IMR-90 (cell line): ENCODE measurements around the gene PRMT5. TPM values are rescaled to one million over a fixed set of nuclear protein-coding genes. Genes with fewer than 3 reads are reported as not detected.

Experiments used
- ATAC-seq: fragments of 200-7000 bp; cut with Tn5 transposase; 2 replicates; pipeline ENCODE4 v1.9.1; 2020; ENCODE audit warnings: low read depth, mild to moderate bottlenecking, moderate library complexity
- BruUV-seq: library from RNA; stranded (reverse); fragments of 400-500 nt; replicated peaks from 2 replicates; lab custom pipeline; 2021; lab: Mats Ljungman, UMichigan
- CTCF ChIA-PET: fragments of 300-600 bp; formaldehyde crosslinking; extraction: SDS; loops from one replicate; lab custom pipeline; 2021; ENCODE audit warnings: antibody characterized with exemption; lab: Yijun Ruan, JAX
- POLR2A ChIA-PET: fragments of 300-600 bp; sonication (Branson Sonifier 250); formaldehyde crosslinking; loops from one replicate; lab custom pipeline; 2022; ENCODE audit warnings: antibody characterized with exemption; ENCODE audit not compliant: unreplicated experiment; lab: Charles Lee
- DNase-seq: peaks from one replicate; pipeline ENCODE4 v3.0.0; 2013
- H2AFZ ChIP-seq: replicated peaks from 2 replicates; pipeline ENCODE3; 2013; ENCODE audit warnings: low read length, mild to moderate bottlenecking; ENCODE audit not compliant: poor library complexity
- H2AK5ac ChIP-seq: 2 replicates; pipeline ENCODE4 v1.6.1; 2013; ENCODE audit warnings: low read depth, low read length, inconsistent platforms
- H2AK9ac ChIP-seq: replicated peaks from 2 replicates; pipeline ENCODE3; 2013; ENCODE audit warnings: mild to moderate bottlenecking, low read depth, low read length, moderate library complexity; ENCODE audit not compliant: poor library complexity
- H2BK120ac ChIP-seq: 2 replicates; pipeline ENCODE4 v1.6.1; 2013; ENCODE audit warnings: low read depth, low read length, inconsistent platforms
- H2BK15ac ChIP-seq: 3 replicates; pipeline ENCODE4 v1.6.1; 2013; ENCODE audit warnings: low read depth, low read length, inconsistent platforms
- H2BK20ac ChIP-seq: 2 replicates; pipeline ENCODE4 v1.6.1; 2013; ENCODE audit warnings: low read depth, mild to moderate bottlenecking, inconsistent platforms, low read length, moderate library complexity
- H2BK5ac ChIP-seq: 2 replicates; pipeline ENCODE4 v1.6.1; 2013; ENCODE audit warnings: mild to moderate bottlenecking, low read depth, low read length, inconsistent platforms; ENCODE audit not compliant: poor library complexity, severe bottlenecking
- H3K14ac ChIP-seq: replicated peaks from 2 replicates; pipeline ENCODE4 v1.6.1; 2013; ENCODE audit warnings: low read depth, low read length, inconsistent platforms
- H3K18ac ChIP-seq: 2 replicates; pipeline ENCODE4 v1.6.1; 2013; ENCODE audit warnings: low read depth, low read length, control low read depth
- H3K23ac ChIP-seq: 2 replicates; pipeline ENCODE4 v1.6.1; 2013; ENCODE audit warnings: low read depth, low read length, inconsistent platforms
- H3K27ac ChIP-seq: 2 replicates; pipeline ENCODE4 v1.5.1; 2013; ENCODE audit warnings: mild to moderate bottlenecking, control low read depth, low read length; ENCODE audit not compliant: insufficient read depth
- H3K27me3 ChIP-seq: 2 replicates; pipeline ENCODE4 v1.6.1; 2013; ENCODE audit warnings: low read length; ENCODE audit not compliant: control insufficient read depth, insufficient read depth
- H3K36me3 ChIP-seq: 2 replicates; pipeline ENCODE4 v1.6.1; 2013; ENCODE audit warnings: low read length, mixed read lengths; ENCODE audit not compliant: control insufficient read depth, insufficient read depth
- H3K4ac ChIP-seq: 2 replicates; pipeline ENCODE4 v1.6.1; 2013; ENCODE audit warnings: low read depth, low read length, inconsistent platforms
- H3K4me1 ChIP-seq: 2 replicates; pipeline ENCODE4 v1.6.1; 2013; ENCODE audit warnings: low read length, mixed read lengths; ENCODE audit not compliant: control insufficient read depth, insufficient read depth
- H3K4me2 ChIP-seq: 2 replicates; pipeline ENCODE4 v1.6.1; 2013; ENCODE audit warnings: low read depth, mild to moderate bottlenecking, control low read depth, low read length, moderate library complexity
- H3K4me3 ChIP-seq: 2 replicates; pipeline ENCODE4 v1.5.1; 2013; ENCODE audit warnings: low read depth, mild to moderate bottlenecking, control low read depth, low read length, moderate library complexity; ENCODE audit not compliant: insufficient read depth
- H3K56ac ChIP-seq: 2 replicates; pipeline ENCODE4 v1.6.1; 2013; ENCODE audit warnings: low read length, inconsistent platforms; ENCODE audit not compliant: insufficient read depth; ENCODE audit errors: extremely low read depth
- H3K79me1 ChIP-seq, 2 experiments: 2 replicates each; pipeline ENCODE4 v1.6.1; 2013; ENCODE audit warnings: low read length in 2 of 2, inconsistent platforms in 1 of 2, low read depth in 1 of 2
- H3K9ac ChIP-seq: 2 replicates; pipeline ENCODE4 v1.6.1; 2013; ENCODE audit warnings: low read depth, low read length, control low read depth
- H3K9me1 ChIP-seq: 2 replicates; pipeline ENCODE4 v1.6.1; 2013; ENCODE audit warnings: low read length, inconsistent platforms; ENCODE audit not compliant: insufficient read depth
- H3K9me3 ChIP-seq: 2 replicates; pipeline ENCODE4 v1.6.1; 2013; ENCODE audit warnings: low read length; ENCODE audit not compliant: control insufficient read depth, insufficient read depth
- H4K20me1 ChIP-seq: 2 replicates; pipeline ENCODE4 v1.6.1; 2013; ENCODE audit warnings: low read length, inconsistent platforms; ENCODE audit not compliant: insufficient read depth
- H4K5ac ChIP-seq: 2 replicates; pipeline ENCODE4 v1.6.1; 2013; ENCODE audit warnings: mild to moderate bottlenecking, low read depth, low read length, control low read depth
- H4K8ac ChIP-seq, 2 experiments: 2 replicates each; pipeline ENCODE4 v1.6.1; 2013; ENCODE audit warnings: low read depth in 2 of 2, low read length in 2 of 2, control low read depth in 1 of 2, inconsistent platforms in 1 of 2
- H4K91ac ChIP-seq: 2 replicates; pipeline ENCODE4 v1.6.1; 2013; ENCODE audit warnings: low read depth, low read length, inconsistent platforms; ENCODE audit not compliant: insufficient read depth
- MAFK ChIP-seq: IDR thresholded peaks from 2 replicates; pipeline ENCODE4 v1.6.1; 2012; ENCODE audit warnings: low read depth, low read length, improper control_type of control experiment
- NFE2L2 ChIP-seq: fragments of 150-350 bp; IDR thresholded peaks from 2 replicates; pipeline ENCODE4 v1.6.1; 2016; ENCODE audit warnings: low read depth, mild to moderate bottlenecking, low read length
- POLR2A ChIP-seq: IDR thresholded peaks from 2 replicates; pipeline ENCODE4 v1.6.1; 2012; ENCODE audit warnings: mild to moderate bottlenecking, low read depth, low read length
- RAD21 ChIP-seq: IDR thresholded peaks from 2 replicates; pipeline ENCODE4 v1.6.1; 2012; ENCODE audit warnings: low read length, improper control_type of control experiment
- WGBS, 2 experiments: methylation state at CpG; one replicate each; pipeline versions ENCODE4 v1.1.5 to v1.1.7; 2013; ENCODE audit warnings: missing lambda C conversion rate in 2 of 2; ENCODE audit not compliant: insufficient read length in 1 of 2; ENCODE audit errors: extremely low coverage in 2 of 2; 5-methylcytosine and 5-hydroxymethylcytosine counted together
- dilution Hi-C: fragments of 300-500 bp; cut with HindIII; formaldehyde crosslinking; loops from one replicate; pipeline ENCODE4 v1.14.3; 2018; ENCODE audit warnings: low sequenced_read_pairs; ENCODE audit not compliant: unreplicated experiment
- in situ Hi-C: fragments of 300-500 bp; cut with MboI; formaldehyde crosslinking; loops from 3 replicates; pipeline ENCODE4 v1.14.3; 2019; ENCODE audit warnings: low sequenced_read_pairs, inconsistent platforms, mixed read lengths
- intact Hi-C: fragments of 100-400 bp; cut with micrococcal nuclease; formaldehyde crosslinking; loops from 2 replicates; pipeline ENCODE4 v1.10.0; 2022
- polyA plus RNA-seq, 3 experiments: library from polyadenylated mRNA; depleted of rRNA; stranded (reverse); fragments of >200 nt; gene quantifications; 2 replicates each; pipeline ENCODE4 v1.2.3, GENCODE V29; 2012; ENCODE audit warnings: low replicate concordance in 1 of 3
- total RNA-seq: library from RNA; depleted of rRNA; stranded (reverse); fragments of >200 nt; gene quantifications from 2 replicates; pipeline ENCODE4 v1.2.3, GENCODE V29; 2012
- TF ChIP-seq, protein P1 (sequence below): conservative IDR thresholded peaks from 2 replicates; pipeline ENCODE4 v1.5.1; 2012; ENCODE audit warnings: mild to moderate bottlenecking, low read depth, low read length, improper control_type of control experiment

The PRMT5 gene
- total and polyA plus RNA-seq, 2 of the 4 experiments (the other 2 are of a cell fraction) = 99.3 to 136 TPM

DNA sequence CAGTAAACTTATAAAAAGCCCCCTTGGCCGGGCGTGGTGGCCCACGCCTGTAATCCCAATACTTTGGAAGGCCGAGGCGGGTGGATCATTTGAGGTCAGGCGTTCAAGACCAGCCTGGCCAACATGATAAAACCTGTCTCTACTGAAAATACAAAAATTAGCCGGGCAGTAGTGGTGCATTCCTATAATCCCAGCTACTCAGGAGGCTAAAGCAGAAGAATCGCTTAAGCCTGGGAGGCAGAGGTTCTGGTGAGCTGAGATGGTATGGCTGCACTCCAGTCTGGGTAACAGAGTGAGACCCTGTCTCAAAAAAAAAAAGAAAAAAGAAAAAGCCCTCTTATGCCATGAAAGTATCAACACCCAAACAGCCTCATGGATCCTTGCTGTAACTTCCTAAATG is 3.7 kb downstream of the PRMT5 start:
- no peaks in the 10 kb centered on the region for H4K20me1 ChIP-seq
- H4K91ac ChIP-seq = no peak overlapping the region
- no peaks in the 10 kb centered on the region for H3K9me3 ChIP-seq
- H3K9me1 ChIP-seq = peaks cover 8% of the 10 kb centered on the region; the same call in 1 of the 2 replicates
- ATAC-seq (no peak), DNase-seq (no peak)
- no peak overlapping the region for H3K9ac ChIP-seq
- H3K14ac ChIP-seq = no peak overlapping the region
- intact Hi-C loops = no loop called here
- no peak overlapping the region for H2BK120ac ChIP-seq
- ChIA-PET POLR2A (no interaction called here), CTCF (no interaction called here)
- no peak overlapping the region for H3K4me2 ChIP-seq
- no peak overlapping the region for H3K4ac ChIP-seq
- BruUV-seq = no TSS peak
- in situ Hi-C loops = no loop called here
- H4K5ac ChIP-seq = no peak overlapping the region
- no peak overlapping the region for H3K18ac ChIP-seq
- no peak overlapping the region for H2BK20ac ChIP-seq
- dilution Hi-C loops = no loop called here
- no peak overlapping the region for H2BK5ac ChIP-seq
- no peak overlapping the region for H2AK9ac ChIP-seq
- H2AFZ ChIP-seq = no peak overlapping the region
- no peak overlapping the region for H4K8ac ChIP-seq
- H3K36me3 ChIP-seq = peaks cover 34% of the 10 kb centered on the region
- no peak overlapping the region for H3K56ac ChIP-seq
- H3K79me1 ChIP-seq = peaks cover 7 to 53% of the 10 kb centered on the region in 2 experiments
- no peaks in the 10 kb centered on the region for H3K27me3 ChIP-seq
- peaks cover 3% of the 10 kb centered on the region; the same call in 1 of the 2 replicates for H3K4me1 ChIP-seq
- no peak overlapping the region for H3K23ac ChIP-seq
- no CpG with 5 or more reads among the region's 8 CpGs for WGBS, 2 experiments
- TF ChIP-seq MAFK = no peak
- no peak for TF ChIP-seq NFE2L2
- TF ChIP-seq, protein P1, sequence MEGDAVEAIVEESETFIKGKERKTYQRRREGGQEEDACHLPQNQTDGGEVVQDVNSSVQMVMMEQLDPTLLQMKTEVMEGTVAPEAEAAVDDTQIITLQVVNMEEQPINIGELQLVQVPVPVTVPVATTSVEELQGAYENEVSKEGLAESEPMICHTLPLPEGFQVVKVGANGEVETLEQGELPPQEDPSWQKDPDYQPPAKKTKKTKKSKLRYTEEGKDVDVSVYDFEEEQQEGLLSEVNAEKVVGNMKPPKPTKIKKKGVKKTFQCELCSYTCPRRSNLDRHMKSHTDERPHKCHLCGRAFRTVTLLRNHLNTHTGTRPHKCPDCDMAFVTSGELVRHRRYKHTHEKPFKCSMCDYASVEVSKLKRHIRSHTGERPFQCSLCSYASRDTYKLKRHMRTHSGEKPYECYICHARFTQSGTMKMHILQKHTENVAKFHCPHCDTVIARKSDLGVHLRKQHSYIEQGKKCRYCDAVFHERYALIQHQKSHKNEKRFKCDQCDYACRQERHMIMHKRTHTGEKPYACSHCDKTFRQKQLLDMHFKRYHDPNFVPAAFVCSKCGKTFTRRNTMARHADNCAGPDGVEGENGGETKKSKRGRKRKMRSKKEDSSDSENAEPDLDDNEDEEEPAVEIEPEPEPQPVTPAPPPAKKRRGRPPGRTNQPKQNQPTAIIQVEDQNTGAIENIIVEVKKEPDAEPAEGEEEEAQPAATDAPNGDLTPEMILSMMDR = no peak
- no peak for TF ChIP-seq POLR2A
- TF ChIP-seq RAD21 = no peak
- H3K27ac ChIP-seq = no peak overlapping the region
- H3K4me3 ChIP-seq = no peak overlapping the region
- H2BK15ac ChIP-seq = no peak overlapping the region
- no peak overlapping the region for H2AK5ac ChIP-seq
